Natural killer cell (primary cell): Measurements from ENCODE around the gene MUC12. TPM values are rescaled to one million over a fixed set of nuclear protein-coding genes. Genes with fewer than 3 reads are reported as not detected.

ENCODE experiments used
- ATAC-seq, 3 donors: fragments of 150-1000 bp in 2 of 3; fragments of 200-7000 bp in 1 of 3; cut with Tn5 transposase; 1 replicate in 1 of 3; 2 replicates in 2 of 3; pipeline ENCODE4 v1.10.0; 2021; ENCODE audit warnings: mild to moderate bottlenecking in 2 of 3, moderate library complexity in 2 of 3
- DNase-seq, 2 donors: peaks; one replicate each; pipeline versions ENCODE4 v3.0.0 to v3.0.0-alpha.2; 2013 to 2021; ENCODE audit warnings: mixed read lengths in 1 of 2
- H3K27ac ChIP-seq: one replicate; pipeline ENCODE4 v1.5.1; 2013; ENCODE audit warnings: mild to moderate bottlenecking, low read length
- H3K27me3 ChIP-seq: one replicate; pipeline ENCODE4 v1.6.1; 2013; ENCODE audit warnings: low read length; ENCODE audit not compliant: control insufficient read depth, insufficient read depth
- H3K36me3 ChIP-seq: one replicate; pipeline ENCODE4 v1.6.1; 2013; ENCODE audit warnings: low read length; ENCODE audit not compliant: control insufficient read depth, insufficient read depth
- H3K4me1 ChIP-seq: one replicate; pipeline ENCODE4 v1.6.1; 2013; ENCODE audit warnings: low read length; ENCODE audit not compliant: control insufficient read depth, insufficient read depth
- H3K4me3 ChIP-seq: one replicate; pipeline ENCODE4 v1.5.1; 2013; ENCODE audit warnings: low read length
- H3K9me3 ChIP-seq: one replicate; pipeline ENCODE4 v1.6.1; 2013; ENCODE audit warnings: low read length; ENCODE audit not compliant: control insufficient read depth, insufficient read depth
- H3K27ac Mint-ChIP-seq, 2 donors: one replicate each; pipeline ENCODE4 v1.8.0; 2022; ENCODE audit warnings: mild to moderate bottlenecking in 2 of 2, mixed read lengths in 2 of 2, moderate library complexity in 1 of 2
- H3K27me3 Mint-ChIP-seq, 2 donors: one replicate each; pipeline ENCODE4 v1.8.0; 2022; ENCODE audit warnings: low read depth in 2 of 2, mixed read lengths in 2 of 2
- H3K36me3 Mint-ChIP-seq: one replicate; pipeline ENCODE4 v1.8.0; 2022; ENCODE audit warnings: mixed read lengths
- H3K4me1 Mint-ChIP-seq, 2 donors: one replicate each; pipeline ENCODE4 v1.8.0; 2022; ENCODE audit warnings: mixed read lengths in 2 of 2
- H3K4me3 Mint-ChIP-seq: one replicate; pipeline ENCODE4 v1.8.0; 2022; ENCODE audit warnings: mild to moderate bottlenecking, moderate library complexity, mixed read lengths
- H3K9me3 Mint-ChIP-seq, 2 donors: one replicate each; pipeline ENCODE4 v1.8.0; 2022; ENCODE audit warnings: mixed read lengths in 2 of 2
- CTCF ChIP-seq: fragments of 200-600 bp; IDR thresholded peaks from one replicate; pipeline ENCODE4 v1.8.0; 2022; ENCODE audit warnings: antibody characterized with exemption
- WGBS: methylation state at CpG from one replicate; pipeline ENCODE4 v1.1.7; 2013; ENCODE audit warnings: missing lambda C conversion rate; ENCODE audit not compliant: insufficient coverage; 5-methylcytosine and 5-hydroxymethylcytosine counted together
- intact Hi-C: fragments of 100-400 bp; cut with micrococcal nuclease; formaldehyde crosslinking; loops from one replicate; pipeline ENCODE4 v1.14.2; 2022
- total RNA-seq, 4 donors: library from RNA; stranded (reverse); fragments of 120-200 nt in 1 of 4; gene quantifications; one replicate each; pipeline versions ENCODE4 v1.2.3 to v1.2.4, GENCODE V29; 2013 to 2022

Gene MUC12
- total RNA-seq, 3 donors from 2014 or later (not counting 1 experiment from before 2014, with no cell fraction given), result 1.2 to 4.6 TPM; not detected in 1

GRCh38 chr7:100965723-100966541 is 3.4 kb upstream of the MUC12 start:
- ATAC-seq (peak; percentile 80 to 86 (median 86)), DNase-seq (peak; percentile 75 to 77)
- peaks cover 27% of the 10 kb centered on the region for H3K27me3 ChIP-seq
- peak; percentile 70 for TF ChIP-seq CTCF
- H3K9me3 ChIP-seq, result no peaks in the 10 kb centered on the region
- H3K4me1 ChIP-seq, result peaks cover 17% of the 10 kb centered on the region
- H3K36me3 ChIP-seq, result no peaks in the 10 kb centered on the region
- H3K4me3 ChIP-seq, result peak overlapping the region; percentile 13
- Mint-ChIP-seq H3K4me3 (peak overlapping the region; percentile 88), H3K9me3 (no peaks in the 10 kb centered on the region), H3K27me3 (peaks cover 40 to 50% of the 10 kb centered on the region in 2 donors), H3K4me1 (peaks cover 8 to 27% of the 10 kb centered on the region in 2 donors), H3K27ac (no peak overlapping the region), H3K36me3 (no peaks in the 10 kb centered on the region)
- no peak overlapping the region for H3K27ac ChIP-seq
- intact Hi-C loops, result loop anchor here (1.0 kb wide), 1 partner anchor 93 kb away; no protein-coding TSS in a partner anchor
- WGBS, result 4% methylated on average over 58 of the region's 58 CpGs

- Histone ChIP-seq H3K36me3 (no peaks in the 10 kb centered on the region), H3K4me1 (peaks cover 17% of the 10 kb centered on the region), H3K9me3 (no peaks in the 10 kb centered on the region), H3K4me3 (no peak overlapping the region), H3K27me3 (peaks cover 27% of the 10 kb centered on the region), H3K27ac (no peak overlapping the region)
- no peaks in the 10 kb centered on the region for H3K36me3 Mint-ChIP-seq
- H3K27me3 Mint-ChIP-seq, result peaks cover 40 to 53% of the 10 kb centered on the region in 2 donors
- 13% methylated on average over 40 of the region's 40 CpGs for WGBS
- peaks cover 8 to 27% of the 10 kb centered on the region in 2 donors for H3K4me1 Mint-ChIP-seq
- no peak overlapping the region for H3K4me3 Mint-ChIP-seq
- no peak for ATAC-seq
- intact Hi-C loops, result loop anchor here (1.0 kb wide), 1 partner anchor 93 kb away; no protein-coding TSS in a partner anchor
- no peak for TF ChIP-seq CTCF
- no peak for DNase-seq
- H3K27ac Mint-ChIP-seq, result no peak overlapping the region
- H3K9me3 Mint-ChIP-seq, result no peaks in the 10 kb centered on the region
Measured at GRCh38 chr7:100966542-100967291, 2.6 kb upstream of the MUC12 start.

GRCh38 chr7:100967292-100967863 is 2.0 kb upstream of the MUC12 start:
- TF ChIP-seq CTCF, result no peak
- Mint-ChIP-seq H3K9me3 (no peaks in the 10 kb centered on the region), H3K27me3 (peaks cover 40 to 57% of the 10 kb centered on the region in 2 donors), H3K4me1 (peaks cover 8 to 27% of the 10 kb centered on the region in 2 donors), H3K4me3 (peak overlapping the region; percentile 51), H3K27ac (no peak overlapping the region), H3K36me3 (no peaks in the 10 kb centered on the region)
- DNase-seq, result no peak
- Histone ChIP-seq H3K27ac (no peak overlapping the region), H3K4me3 (no peak overlapping the region), H3K4me1 (peaks cover 17% of the 10 kb centered on the region), H3K9me3 (no peaks in the 10 kb centered on the region), H3K36me3 (no peaks in the 10 kb centered on the region), H3K27me3 (peaks cover 27% of the 10 kb centered on the region)
- no peak for ATAC-seq
- intact Hi-C loops, result no loop called here
- 56% methylated on average over 13 of the region's 13 CpGs for WGBS
